GM06990 (cell line): ENCODE data around the gene USP34.

ENCODE experiments used
- DNase-seq: peaks from one replicate; pipeline ENCODE4 v3.0.0-alpha.2; 2011; ENCODE audit not compliant: insufficient read length; ENCODE audit errors: extremely low read depth
- H3K27me3 ChIP-seq: replicated peaks from 2 replicates; pipeline ENCODE4 v1.6.0; 2011; ENCODE audit warnings: low read length; ENCODE audit not compliant: control insufficient read depth, insufficient read depth
- H3K36me3 ChIP-seq: 2 replicates; pipeline ENCODE4 v1.5.1; 2011; ENCODE audit warnings: low read length; ENCODE audit not compliant: control insufficient read depth, insufficient read depth
- H3K4me3 ChIP-seq: replicated peaks from 2 replicates; pipeline ENCODE4 v1.5.1; 2011; ENCODE audit warnings: low read depth, mild to moderate bottlenecking, control low read depth, low read length
- TF ChIP-seq, protein P1 (sequence below): IDR thresholded peaks from 2 replicates; pipeline ENCODE4 v1.5.1; 2011; ENCODE audit warnings: low read length, control low read depth, mild to moderate bottlenecking, inconsistent platforms; ENCODE audit not compliant: insufficient read depth, poor library complexity, severe bottlenecking

The USP34 gene

DNA sequence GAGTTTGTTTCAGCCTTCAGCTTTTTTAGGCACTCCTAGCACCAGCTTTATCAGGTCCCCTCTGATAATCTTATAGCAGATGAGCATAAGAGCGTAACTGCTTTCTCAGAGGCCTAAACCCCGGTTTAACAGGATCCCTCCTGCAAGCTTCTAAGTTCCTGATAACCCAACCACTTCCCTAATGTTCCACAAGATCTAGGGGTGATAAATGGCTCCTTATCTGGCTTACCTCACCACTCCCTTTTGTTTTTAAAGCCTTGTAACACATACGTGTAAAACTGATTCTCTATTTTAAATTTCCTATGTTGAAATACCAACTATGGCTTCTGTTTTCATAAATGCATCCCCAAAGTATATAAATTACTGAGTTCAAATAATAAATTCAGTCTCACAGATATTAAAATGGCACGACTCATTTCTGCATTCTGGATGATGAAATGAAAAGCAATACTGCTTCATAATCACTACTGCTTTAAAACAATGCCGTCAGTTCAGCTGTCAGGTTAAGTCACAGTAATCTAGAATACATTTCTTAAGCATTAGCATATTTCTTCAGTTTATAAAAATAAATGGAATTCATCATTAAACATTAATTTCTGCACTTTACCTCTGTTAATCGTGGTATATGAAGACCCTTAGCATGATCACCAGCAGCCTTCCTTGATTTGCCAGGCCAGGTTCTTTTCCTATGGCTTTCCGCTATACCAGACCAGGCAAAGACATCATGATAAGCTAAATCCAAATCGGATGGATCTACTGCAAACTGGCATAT lies 182.6 kb downstream of the USP34 start:
- no peak for DNase-seq
- H3K4me3 ChIP-seq = no peak overlapping the region
- H3K36me3 ChIP-seq = no peaks in the 10 kb centered on the region; the same call in none of the 2 replicates
- TF ChIP-seq, protein P1, sequence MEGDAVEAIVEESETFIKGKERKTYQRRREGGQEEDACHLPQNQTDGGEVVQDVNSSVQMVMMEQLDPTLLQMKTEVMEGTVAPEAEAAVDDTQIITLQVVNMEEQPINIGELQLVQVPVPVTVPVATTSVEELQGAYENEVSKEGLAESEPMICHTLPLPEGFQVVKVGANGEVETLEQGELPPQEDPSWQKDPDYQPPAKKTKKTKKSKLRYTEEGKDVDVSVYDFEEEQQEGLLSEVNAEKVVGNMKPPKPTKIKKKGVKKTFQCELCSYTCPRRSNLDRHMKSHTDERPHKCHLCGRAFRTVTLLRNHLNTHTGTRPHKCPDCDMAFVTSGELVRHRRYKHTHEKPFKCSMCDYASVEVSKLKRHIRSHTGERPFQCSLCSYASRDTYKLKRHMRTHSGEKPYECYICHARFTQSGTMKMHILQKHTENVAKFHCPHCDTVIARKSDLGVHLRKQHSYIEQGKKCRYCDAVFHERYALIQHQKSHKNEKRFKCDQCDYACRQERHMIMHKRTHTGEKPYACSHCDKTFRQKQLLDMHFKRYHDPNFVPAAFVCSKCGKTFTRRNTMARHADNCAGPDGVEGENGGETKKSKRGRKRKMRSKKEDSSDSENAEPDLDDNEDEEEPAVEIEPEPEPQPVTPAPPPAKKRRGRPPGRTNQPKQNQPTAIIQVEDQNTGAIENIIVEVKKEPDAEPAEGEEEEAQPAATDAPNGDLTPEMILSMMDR = no peak
- no peaks in the 10 kb centered on the region for H3K27me3 ChIP-seq

DNA sequence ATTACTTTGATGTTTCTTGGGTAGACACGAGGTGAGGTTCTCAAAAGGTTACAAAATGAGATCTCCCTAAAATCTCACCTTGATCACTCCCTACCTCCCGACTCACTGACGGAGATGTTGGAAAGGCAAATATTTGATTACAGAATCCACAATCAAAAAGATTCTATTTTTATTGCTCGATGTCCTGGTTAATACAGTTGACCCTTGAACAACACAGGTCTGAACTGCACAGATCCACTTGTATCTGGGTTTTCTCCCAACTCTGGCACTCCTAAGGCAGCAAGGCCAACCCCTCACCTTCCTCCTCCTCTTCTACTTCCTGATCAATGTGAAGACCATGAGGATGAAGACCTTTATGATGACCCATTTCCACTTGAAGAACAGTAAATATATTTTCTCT lies 183.6 kb downstream of the USP34 start:
- H3K36me3 ChIP-seq = no peaks in the 10 kb centered on the region; the same call in none of the 2 replicates
- no peaks in the 10 kb centered on the region for H3K27me3 ChIP-seq
- no peak overlapping the region for H3K4me3 ChIP-seq
- TF ChIP-seq, protein P1 = no peak
- DNase-seq = no peak

DNA sequence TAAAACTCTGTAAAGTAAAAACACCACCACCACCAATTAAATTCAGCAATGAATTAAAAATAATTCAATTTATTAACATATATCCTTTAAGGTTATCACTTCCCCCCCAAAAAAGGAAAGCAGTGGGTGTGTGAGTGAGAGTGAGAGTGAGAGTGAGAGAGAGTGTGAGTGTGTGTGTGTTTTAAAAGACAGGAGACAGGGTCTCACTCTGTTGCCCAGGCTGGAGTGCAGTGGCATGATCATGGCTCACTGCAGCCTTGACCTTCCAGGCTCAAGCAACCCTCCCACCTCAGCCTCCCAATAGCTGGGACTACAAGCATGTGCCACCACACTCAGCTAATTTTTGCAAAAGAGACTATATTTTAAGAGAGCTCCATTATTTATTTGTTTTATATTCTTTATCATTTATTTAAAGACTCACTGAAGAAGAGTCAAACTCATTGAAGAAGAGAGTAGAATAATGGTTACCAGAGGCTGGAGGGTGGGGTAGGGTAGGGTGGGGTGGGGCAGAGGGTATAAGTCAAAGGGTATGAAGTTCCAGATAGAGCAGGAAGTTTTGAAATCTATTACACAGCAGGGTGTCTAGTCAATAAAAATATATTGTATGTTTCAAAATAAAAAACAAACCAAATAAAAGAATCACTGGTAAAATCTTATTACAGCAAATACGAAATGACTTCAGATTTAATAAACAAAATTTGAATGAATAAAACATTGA lies 187.3 kb downstream of the USP34 start:
- no peak for DNase-seq
- Histone ChIP-seq H3K27me3 (no peaks in the 10 kb centered on the region), H3K4me3 (no peak overlapping the region), H3K36me3 (peaks cover 2% of the 10 kb centered on the region)
- TF ChIP-seq, protein P1 = no peak

DNA sequence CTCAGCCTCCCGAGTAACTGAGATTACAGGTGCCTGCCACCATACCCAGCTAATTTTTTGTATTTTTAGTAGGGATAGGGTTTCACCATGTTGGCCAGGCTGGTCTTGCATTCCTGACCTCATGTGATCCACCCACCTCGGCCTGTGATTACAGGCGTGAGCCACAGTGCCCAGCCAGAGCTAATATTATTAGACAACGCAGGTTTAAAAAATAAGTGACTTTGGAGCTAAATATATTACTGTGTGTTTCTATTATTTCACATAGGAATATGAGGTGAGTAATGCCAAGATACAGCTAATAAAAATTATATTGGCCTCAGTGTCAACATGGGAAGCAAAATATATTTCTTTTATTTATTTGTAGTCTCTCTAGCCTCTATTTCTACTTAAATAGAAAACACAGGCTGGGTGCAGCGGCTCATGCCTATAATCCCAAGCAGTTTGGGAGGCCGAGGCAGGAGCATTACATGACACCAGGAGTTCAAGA lies 188.7 kb downstream of the USP34 start:
- Histone ChIP-seq H3K27me3 (no peaks in the 10 kb centered on the region), H3K4me3 (no peak overlapping the region), H3K36me3 (peaks cover 4% of the 10 kb centered on the region)
- TF ChIP-seq, protein P1 = no peak
- no peak for DNase-seq

DNA sequence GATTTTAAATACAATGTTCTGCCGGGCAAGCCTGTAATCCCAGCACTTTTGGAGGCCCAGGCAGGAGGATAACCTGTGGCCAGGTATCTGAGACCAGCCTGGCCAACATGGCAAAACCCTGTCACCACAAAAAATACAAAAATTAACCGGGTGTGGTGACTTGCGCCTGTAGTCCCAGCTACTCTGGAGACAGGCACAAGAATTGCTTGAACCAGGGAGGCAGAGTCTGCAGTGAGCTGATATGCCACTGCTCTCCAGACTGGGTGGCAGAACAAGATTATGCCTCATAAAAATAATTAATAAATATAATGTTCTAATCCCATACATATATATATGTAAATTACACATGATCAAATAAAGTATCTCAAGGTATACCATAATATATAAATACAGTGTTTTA lies 189.6 kb downstream of the USP34 start:
- TF ChIP-seq, protein P1 = no peak
- no peak for DNase-seq
- peaks cover 4% of the 10 kb centered on the region for H3K36me3 ChIP-seq

More for the DNA sequence above, 189.6 kb downstream of the USP34 start:
- Histone ChIP-seq H3K27me3 (no peaks in the 10 kb centered on the region), H3K4me3 (no peak overlapping the region)
